SK-N-SH (cell line): ENCODE measurements around the gene AKR1E2. TPM values are rescaled to one million over a fixed set of nuclear protein-coding genes. Genes with fewer than 3 reads are reported as not detected.

Experiments used
- CTCF ChIA-PET: fragments of 300-600, 350-600 bp; formaldehyde crosslinking; extraction: SDS; loops from one replicate; lab custom pipeline; 2021; lab: Yijun Ruan, JAX
- POLR2A ChIA-PET: fragments of 350-600 bp; sonication (Branson Sonifier 250); formaldehyde crosslinking; extraction: SDS; loops from one replicate; lab custom pipeline; 2020; ENCODE audit warnings: antibody characterized with exemption, inconsistent platforms; lab: Yijun Ruan, JAX
- DNase-seq: peaks from one replicate; pipeline ENCODE4 v3.0.0; 2012
- H2AFZ ChIP-seq: fragments of 200-600 bp; sonication (generic); 2 replicates; pipeline ENCODE4 v1.8.1; 2016; ENCODE audit warnings: antibody characterized with exemption, mild to moderate bottlenecking, low read depth
- H3F3A ChIP-seq: fragments of 200-600 bp; sonication (generic); replicated peaks from 2 replicates; pipeline ENCODE3; 2016; ENCODE audit warnings: antibody characterized with exemption, mild to moderate bottlenecking; ENCODE audit not compliant: insufficient read depth
- H3K27ac ChIP-seq, 2 experiments: fragments of 200-500 bp in 1 of 2; fragments of 200-600 bp in 1 of 2; sonication (Bioruptor generic) in 1 of 2; sonication (generic), shearing (Covaris generic) in 1 of 2; 2 replicates each; pipeline versions ENCODE4 v1.5.1 to v1.6.1; 2014 to 2016; ENCODE audit warnings: low read depth in 2 of 2, inconsistent platforms in 1 of 2, low read length in 1 of 2, mild to moderate bottlenecking in 1 of 2, mixed read lengths in 1 of 2
- H3K27me3 ChIP-seq: fragments of 200-600 bp; sonication (generic), shearing (Covaris generic); 2 replicates; pipeline ENCODE4 v1.6.1; 2016; ENCODE audit warnings: mixed run types; ENCODE audit not compliant: insufficient read depth
- H3K36me3 ChIP-seq, 2 experiments: fragments of 200-500 bp in 1 of 2; fragments of 200-600 bp in 1 of 2; sonication (Bioruptor generic) in 1 of 2; sonication (generic) in 1 of 2; replicated peaks in 1 of 2; 2 replicates each; pipeline versions ENCODE3 to v1.5.1; 2014 to 2016; ENCODE audit warnings: low read length in 1 of 2, mild to moderate bottlenecking in 1 of 2; ENCODE audit not compliant: insufficient read depth in 2 of 2, control insufficient read depth in 1 of 2
- H3K4me1 ChIP-seq, 2 experiments: fragments of 200-500 bp in 1 of 2; fragments of 200-600 bp in 1 of 2; sonication (Bioruptor generic) in 1 of 2; sonication (generic), shearing (Covaris generic) in 1 of 2; 2 replicates each; pipeline versions ENCODE4 v1.5.1 to v1.6.1; 2014 to 2016; ENCODE audit warnings: low read depth in 1 of 2, low read length in 1 of 2, mixed run types in 1 of 2; ENCODE audit not compliant: insufficient read depth in 2 of 2, control insufficient read depth in 1 of 2
- H3K4me2 ChIP-seq: fragments of 200-600 bp; sonication (generic), shearing (Covaris generic); 2 replicates; pipeline ENCODE4 v1.6.1; 2017; ENCODE audit warnings: mixed run types
- H3K4me3 ChIP-seq, 2 experiments: fragments of 200-500 bp in 1 of 2; fragments of 200-600 bp in 1 of 2; sonication (Bioruptor generic) in 1 of 2; sonication (generic), shearing (Covaris generic) in 1 of 2; 2 replicates each; pipeline versions ENCODE4 v1.5.1 to v1.8.1; 2014 to 2016; ENCODE audit warnings: low read depth in 2 of 2, inconsistent platforms in 1 of 2, low read length in 1 of 2, mild to moderate bottlenecking in 1 of 2, mixed read lengths in 1 of 2, moderate library complexity in 1 of 2
- H3K79me2 ChIP-seq: fragments of 200-600 bp; sonication (generic); 2 replicates; pipeline ENCODE4 v1.8.1; 2017; ENCODE audit warnings: mild to moderate bottlenecking; ENCODE audit not compliant: insufficient read depth
- H3K9ac ChIP-seq: fragments of 200-600 bp; sonication (generic); 2 replicates; pipeline ENCODE4 v1.6.1; 2017; ENCODE audit warnings: mixed run types
- H3K9me2 ChIP-seq: fragments of 200-600 bp; sonication (generic); 2 replicates; pipeline ENCODE4 v1.6.1; 2017; ENCODE audit warnings: mixed run types
- H3K9me3 ChIP-seq: fragments of 200-600 bp; sonication (generic); 2 replicates; pipeline ENCODE4 v1.6.1; 2017; ENCODE audit warnings: mixed run types, mild to moderate bottlenecking, moderate library complexity
- H4K20me1 ChIP-seq: fragments of 200-600 bp; sonication (generic); 2 replicates; pipeline ENCODE4 v1.6.1; 2017; ENCODE audit warnings: mild to moderate bottlenecking, mixed run types; ENCODE audit not compliant: insufficient read depth
- CHD2 ChIP-seq: fragments of 150-350 bp; IDR thresholded peaks from 2 replicates; pipeline ENCODE4 v1.6.1; 2018; ENCODE audit warnings: low read length; ENCODE audit not compliant: partially characterized antibody
- ELF1 ChIP-seq: IDR thresholded peaks from 2 replicates; pipeline ENCODE4 v1.4.0; 2012
- GATA2 ChIP-seq: sonication (generic); formaldehyde crosslinking; IDR thresholded peaks from 2 replicates; pipeline ENCODE4 v1.5.0; 2020; ENCODE audit warnings: mild to moderate bottlenecking, missing genetic modification reagents
- MEF2A ChIP-seq: IDR thresholded peaks from 2 replicates; pipeline ENCODE4 v1.4.0; 2012; ENCODE audit warnings: low read depth, borderline replicate concordance
- POLR2AphosphoS5 ChIP-seq: IDR thresholded peaks from 2 replicates; pipeline ENCODE4 v1.6.1; 2012; ENCODE audit warnings: low read depth, low read length
- RAD21 ChIP-seq: IDR thresholded peaks from 2 replicates; pipeline ENCODE4 v1.6.1; 2012; ENCODE audit warnings: mild to moderate bottlenecking, low read length
- RCOR1 ChIP-seq: fragments of 150-350 bp; IDR thresholded peaks from 2 replicates; pipeline ENCODE4 v1.6.1; 2017; ENCODE audit warnings: antibody characterized with exemption, low read length
- WGBS: methylation state at CpG from one replicate; pipeline ENCODE4 v1.1.6; 2017; ENCODE audit warnings: low lambda C conversion rate; 5-methylcytosine and 5-hydroxymethylcytosine counted together
- polyA plus RNA-seq, 3 experiments: library from polyadenylated mRNA; depleted of rRNA; stranded (reverse); fragments of >200 nt; gene quantifications; 2 replicates each; pipeline ENCODE4 v1.2.3, GENCODE V29; 2012
- TF ChIP-seq, protein P1 (sequence below): IDR thresholded peaks from 2 replicates; pipeline ENCODE4; 2012
- TF ChIP-seq, protein P2 (sequence below): fragments of 150-350 bp; IDR thresholded peaks from 2 replicates; pipeline ENCODE4 v1.6.1; 2016; ENCODE audit warnings: mild to moderate bottlenecking, low read depth, low read length
- TF ChIP-seq, protein P3 (sequence below): fragments of 200-600 bp; sonication (generic); IDR thresholded peaks from 2 replicates; pipeline ENCODE4 v1.6.1; 2017; ENCODE audit warnings: antibody characterized with exemption, mild to moderate bottlenecking, moderate library complexity

Gene AKR1E2
- polyA plus RNA-seq, 1 of the 3 experiments (the other 2 are of a cell fraction), result 5.8 TPM

DNA sequence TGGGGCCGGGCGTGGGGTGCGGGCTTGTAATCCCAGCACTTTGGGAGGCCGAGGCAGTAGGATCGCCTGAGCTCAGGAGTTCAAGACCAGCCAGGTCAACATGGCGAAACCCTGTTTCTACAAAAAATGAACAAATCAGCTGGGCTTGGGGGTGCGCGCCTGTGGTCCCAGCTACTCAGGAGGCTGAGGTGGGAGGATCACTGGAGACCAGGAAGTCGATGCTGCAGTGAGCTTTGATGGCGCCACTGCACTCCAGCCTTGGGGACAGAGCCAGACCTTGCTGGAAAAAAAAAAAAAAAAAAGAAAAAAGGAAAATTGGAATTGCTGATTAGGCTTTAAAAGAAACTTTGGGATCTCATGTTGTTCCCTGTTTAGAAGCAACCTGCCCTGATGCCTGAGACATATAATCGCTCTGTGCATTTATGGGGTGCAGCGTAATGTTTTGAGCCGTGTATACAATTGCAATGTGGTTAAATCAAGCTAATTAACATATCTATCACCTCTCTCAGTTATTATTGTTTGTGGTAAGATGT, 851 bp downstream of the AKR1E2 start:
- WGBS, result 34% methylated on average over 13 of the region's 13 CpGs
- POLR2A ChIA-PET, result interaction anchor here (1.0 to 1.1 kb wide), 2 partner anchors 10 to 11 kb away, joined by 3 read pairs; no protein-coding TSS in a partner anchor

DNA sequence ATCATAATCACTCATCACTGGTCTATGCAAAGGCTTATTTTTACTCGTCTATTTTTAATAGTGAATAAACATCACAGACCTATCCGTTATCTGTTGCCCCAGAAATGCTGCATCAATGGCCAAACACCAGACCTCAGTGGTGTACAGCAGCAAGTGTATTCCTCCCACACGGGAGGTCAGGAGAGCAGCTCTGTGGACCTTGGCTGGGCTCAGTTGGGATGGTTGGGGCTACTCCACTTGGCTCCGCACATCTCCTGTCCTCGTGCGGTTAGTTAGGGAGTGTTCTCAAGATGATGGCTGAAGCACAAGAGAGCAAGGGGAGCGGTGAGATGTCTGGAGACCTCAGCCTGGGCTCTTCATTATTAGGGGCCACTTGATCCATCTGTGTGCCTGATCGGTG, 2.0 kb downstream of the AKR1E2 start:
- Histone ChIP-seq H3K79me2 (peaks cover 14% of the 10 kb centered on the region), H3K9ac (no peak overlapping the region), H3K36me3 (peaks cover 0 to under 1% of the 10 kb centered on the region in 2 experiments), H2AFZ (no peak overlapping the region), H3K27ac (no peak overlapping the region), H3K4me1 (peaks cover 0 to 11% of the 10 kb centered on the region in 2 experiments; a peak in 1 of 4 replicates), H3K9me2 (no peaks in the 10 kb centered on the region)
- DNase-seq, result no peak
- WGBS, result 55% methylated on average over 6 of the region's 8 CpGs
- TF ChIP-seq, protein P1, sequence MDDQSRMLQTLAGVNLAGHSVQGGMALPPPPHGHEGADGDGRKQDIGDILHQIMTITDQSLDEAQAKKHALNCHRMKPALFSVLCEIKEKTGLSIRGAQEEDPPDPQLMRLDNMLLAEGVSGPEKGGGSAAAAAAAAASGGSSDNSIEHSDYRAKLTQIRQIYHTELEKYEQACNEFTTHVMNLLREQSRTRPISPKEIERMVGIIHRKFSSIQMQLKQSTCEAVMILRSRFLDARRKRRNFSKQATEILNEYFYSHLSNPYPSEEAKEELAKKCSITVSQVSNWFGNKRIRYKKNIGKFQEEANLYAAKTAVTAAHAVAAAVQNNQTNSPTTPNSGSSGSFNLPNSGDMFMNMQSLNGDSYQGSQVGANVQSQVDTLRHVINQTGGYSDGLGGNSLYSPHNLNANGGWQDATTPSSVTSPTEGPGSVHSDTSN, result no peak
- no peak for TF ChIP-seq POLR2AphosphoS5
- TF ChIP-seq, all 33 proteins: peak for 0
- Histone ChIP-seq H3F3A (peaks cover 7% of the 10 kb centered on the region), H3K4me3 (no peak overlapping the region), H4K20me1 (no peaks in the 10 kb centered on the region), H3K9me3 (no peaks in the 10 kb centered on the region; the same call in 1 of the 2 replicates), H3K4me2 (no peak overlapping the region), H3K27me3 (no peaks in the 10 kb centered on the region)
- ChIA-PET POLR2A (no interaction called here), CTCF (interaction anchor here (2.4 to 4.1 kb wide), 2 partner anchors 13 to 22 kb away, joined by 12 to 20 read pairs; no protein-coding TSS in a partner anchor)

More for the DNA sequence above, 851 bp downstream of the AKR1E2 start:
- H3K79me2 ChIP-seq, result peaks cover 14% of the 10 kb centered on the region
- H3K4me2 ChIP-seq, result peak overlapping the region; percentile 83
- TF ChIP-seq ELF1 (no peak), RCOR1 (no peak), RAD21 (no peak), GATA2 (CRISPR knock-in tag) (no peak), CHD2 (no peak), MEF2A (no peak)
- TF ChIP-seq, protein P2, sequence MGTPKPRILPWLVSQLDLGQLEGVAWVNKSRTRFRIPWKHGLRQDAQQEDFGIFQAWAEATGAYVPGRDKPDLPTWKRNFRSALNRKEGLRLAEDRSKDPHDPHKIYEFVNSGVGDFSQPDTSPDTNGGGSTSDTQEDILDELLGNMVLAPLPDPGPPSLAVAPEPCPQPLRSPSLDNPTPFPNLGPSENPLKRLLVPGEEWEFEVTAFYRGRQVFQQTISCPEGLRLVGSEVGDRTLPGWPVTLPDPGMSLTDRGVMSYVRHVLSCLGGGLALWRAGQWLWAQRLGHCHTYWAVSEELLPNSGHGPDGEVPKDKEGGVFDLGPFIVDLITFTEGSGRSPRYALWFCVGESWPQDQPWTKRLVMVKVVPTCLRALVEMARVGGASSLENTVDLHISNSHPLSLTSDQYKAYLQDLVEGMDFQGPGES, result no peak
- TF ChIP-seq, protein P3, sequence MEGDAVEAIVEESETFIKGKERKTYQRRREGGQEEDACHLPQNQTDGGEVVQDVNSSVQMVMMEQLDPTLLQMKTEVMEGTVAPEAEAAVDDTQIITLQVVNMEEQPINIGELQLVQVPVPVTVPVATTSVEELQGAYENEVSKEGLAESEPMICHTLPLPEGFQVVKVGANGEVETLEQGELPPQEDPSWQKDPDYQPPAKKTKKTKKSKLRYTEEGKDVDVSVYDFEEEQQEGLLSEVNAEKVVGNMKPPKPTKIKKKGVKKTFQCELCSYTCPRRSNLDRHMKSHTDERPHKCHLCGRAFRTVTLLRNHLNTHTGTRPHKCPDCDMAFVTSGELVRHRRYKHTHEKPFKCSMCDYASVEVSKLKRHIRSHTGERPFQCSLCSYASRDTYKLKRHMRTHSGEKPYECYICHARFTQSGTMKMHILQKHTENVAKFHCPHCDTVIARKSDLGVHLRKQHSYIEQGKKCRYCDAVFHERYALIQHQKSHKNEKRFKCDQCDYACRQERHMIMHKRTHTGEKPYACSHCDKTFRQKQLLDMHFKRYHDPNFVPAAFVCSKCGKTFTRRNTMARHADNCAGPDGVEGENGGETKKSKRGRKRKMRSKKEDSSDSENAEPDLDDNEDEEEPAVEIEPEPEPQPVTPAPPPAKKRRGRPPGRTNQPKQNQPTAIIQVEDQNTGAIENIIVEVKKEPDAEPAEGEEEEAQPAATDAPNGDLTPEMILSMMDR, result no peak
- H3K4me1 ChIP-seq, result peaks cover 0 to 11% of the 10 kb centered on the region in 2 experiments; a peak in 1 of 4 replicates
- no peaks in the 10 kb centered on the region for H3K27me3 ChIP-seq
- peak overlapping the region; percentile 67 to 71; a peak in 3 of 4 replicates for H3K27ac ChIP-seq
- H3K36me3 ChIP-seq, result no peaks in the 10 kb centered on the region
- H3K9me3 ChIP-seq, result no peaks in the 10 kb centered on the region; the same call in 1 of the 2 replicates
- H3K9ac ChIP-seq, result peak overlapping the region; percentile 79
- H4K20me1 ChIP-seq, result no peaks in the 10 kb centered on the region
- peak overlapping the region; percentile 96 for H2AFZ ChIP-seq
- CTCF ChIA-PET, result interaction anchor here (1.2 to 4.1 kb wide), 3 partner anchors 10 to 23 kb away, joined by 3 to 20 read pairs (median 11); no protein-coding TSS in a partner anchor
- DNase-seq, result no peak
- H3F3A ChIP-seq, result peaks cover 7% of the 10 kb centered on the region
- peak overlapping the region; percentile 60 to 62 for H3K4me3 ChIP-seq
- no peaks in the 10 kb centered on the region for H3K9me2 ChIP-seq
